HG03159 (cell line): ENCODE data around the gene ZNF565.
A peak's percentile ranks its signal among the peaks of the same experiment; 100 is the strongest.
"Not testable (repeated sequence)": the region's sequence is repeated elsewhere in the genome, so short reads cannot be mapped to it uniquely, and the experiment has no call there.

ENCODE experiments used
- ATAC-seq: cut with Tn5 transposase; IDR thresholded peaks from one replicate; pipeline ENCODE4 v1.9.1; 2021; ENCODE audit warnings: mild to moderate bottlenecking, moderate library complexity; ENCODE audit not compliant: unreplicated experiment

Gene ZNF565

DNA sequence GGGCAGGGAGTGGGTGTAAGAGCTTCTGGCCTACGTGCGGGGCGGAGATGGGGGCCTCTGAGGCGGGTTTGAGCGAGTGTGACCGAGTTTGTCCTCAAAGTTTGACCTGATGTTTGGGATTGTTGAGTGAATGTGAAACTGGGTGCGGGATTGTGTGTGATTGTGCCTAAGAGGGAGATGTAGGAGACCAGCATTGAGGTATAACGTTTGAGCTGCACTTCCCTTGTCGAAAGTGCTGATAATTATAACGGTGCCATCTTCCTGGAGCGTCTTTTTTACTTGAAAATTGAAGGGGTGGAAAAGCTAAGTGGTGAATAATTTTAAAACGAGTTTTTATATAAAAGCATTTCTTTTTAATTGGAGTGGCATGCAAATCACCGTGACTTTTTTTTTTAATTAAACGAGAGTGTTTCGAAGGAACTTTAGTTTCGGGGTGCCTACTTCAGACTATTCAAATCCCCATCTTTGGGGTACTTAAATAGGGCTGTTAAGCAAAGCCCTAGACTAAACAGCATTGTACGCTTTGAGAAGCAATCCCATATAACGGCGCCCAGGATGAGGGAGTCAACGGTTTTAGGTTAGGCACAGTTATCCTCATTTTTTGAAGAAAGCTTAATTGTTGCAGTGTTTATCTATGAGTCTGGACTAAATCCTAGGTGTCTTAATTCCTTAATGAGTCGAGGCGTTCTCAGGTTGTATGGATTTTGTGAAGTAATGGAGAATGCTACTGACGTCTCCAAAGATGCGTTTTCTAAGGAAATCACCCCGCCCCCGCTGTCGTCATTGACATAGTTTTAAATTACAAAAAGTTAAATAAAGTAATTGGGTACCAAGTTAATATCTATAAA, 1.0 kb upstream of the ZNF565 start:
- ATAC-seq, result peak; percentile 14

GRCh38 chr19:36212895-36213294, 1.6 kb downstream of the ZNF565 start:
- no peak for ATAC-seq

DNA sequence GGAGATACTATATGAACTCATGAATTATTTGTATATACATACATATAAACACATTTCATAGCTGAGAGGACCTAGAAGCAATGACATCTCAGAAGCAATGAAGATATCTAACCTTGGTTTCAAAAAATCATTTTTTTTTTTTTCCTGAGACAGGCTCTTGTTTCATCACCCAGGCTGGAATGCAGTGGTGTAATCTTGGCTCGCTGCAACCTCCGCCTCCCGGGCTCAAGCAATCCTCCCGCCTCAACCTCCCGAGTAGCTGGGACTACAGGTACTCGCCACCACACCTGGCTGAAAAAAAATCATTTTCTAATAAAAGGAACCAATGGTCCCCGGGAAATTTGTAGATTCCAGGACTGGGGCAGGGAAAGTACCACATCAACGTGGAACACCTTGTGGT, 4.0 kb downstream of the ZNF565 start:
- ATAC-seq, result no peak

DNA sequence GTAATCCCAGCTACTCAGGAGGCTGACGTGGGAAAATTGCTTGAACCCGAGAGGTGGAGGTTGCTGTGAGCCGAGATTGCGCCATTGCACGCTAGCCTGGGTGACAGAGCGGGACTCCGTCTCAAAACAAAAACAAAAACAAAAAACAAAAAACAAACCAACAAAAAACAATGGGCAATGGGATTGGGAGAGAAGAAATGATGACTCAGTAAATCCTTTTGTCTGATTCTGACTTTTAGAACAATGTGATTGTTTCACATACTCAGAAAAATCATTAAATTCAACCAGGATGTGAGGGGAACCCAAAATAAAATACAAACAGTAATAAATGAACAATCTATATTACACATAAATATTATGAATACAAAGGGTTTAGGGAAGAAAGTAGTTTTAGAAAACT, 5.1 kb downstream of the ZNF565 start:
- ATAC-seq, result no peak

DNA sequence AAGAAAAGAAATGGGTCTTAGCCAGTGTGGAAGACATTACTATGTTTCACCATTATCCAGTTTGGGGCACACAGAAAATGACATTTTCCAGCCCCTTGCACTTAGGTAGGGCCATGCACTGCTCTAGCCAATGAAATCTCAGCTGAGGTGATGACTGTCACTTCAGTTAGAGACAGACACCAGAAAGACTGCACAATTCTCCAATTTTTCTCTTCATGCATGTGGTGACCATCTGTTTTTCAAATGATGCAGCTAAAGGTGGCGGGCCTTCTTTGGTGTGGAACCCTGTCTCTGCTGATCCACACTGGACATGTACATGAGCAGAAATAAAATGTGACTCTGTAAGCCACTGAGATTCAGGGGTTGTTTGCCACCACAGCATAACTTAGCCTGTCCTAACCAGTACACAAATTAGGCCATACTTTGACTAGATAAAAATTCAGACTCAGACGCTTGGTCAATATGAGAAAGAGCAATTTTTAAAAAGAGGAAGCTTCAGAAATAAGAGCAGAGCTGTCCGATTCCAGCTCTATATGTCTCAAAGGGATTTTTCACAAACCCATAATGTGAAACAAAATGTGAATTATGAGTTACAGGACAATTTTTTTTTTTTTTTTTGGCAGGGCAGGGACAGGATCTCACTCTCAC, 6.7 kb downstream of the ZNF565 start:
- no peak for ATAC-seq

GRCh38 chr19:36203293-36203692, 11.2 kb downstream of the ZNF565 start:
- ATAC-seq, result no peak

DNA sequence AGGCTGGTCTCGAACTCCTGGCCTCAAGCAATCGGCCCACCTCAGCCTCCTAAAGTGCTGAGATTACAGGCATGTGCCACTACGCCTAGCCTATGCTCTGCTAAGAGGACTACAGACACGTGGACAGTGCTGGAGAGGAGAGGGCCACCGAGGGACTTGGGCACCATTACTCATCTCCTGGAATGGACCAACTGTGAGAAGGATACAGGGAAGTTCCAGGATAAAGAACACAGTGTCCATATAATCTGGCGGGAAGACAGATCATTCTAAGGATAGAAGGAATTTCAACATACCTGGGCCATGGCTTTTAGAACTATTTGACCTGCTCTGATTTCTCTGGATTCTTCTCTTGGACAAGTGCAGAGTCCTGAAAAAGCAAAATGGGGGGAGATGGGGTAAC, 12.8 kb downstream of the ZNF565 start:
- no peak for ATAC-seq

DNA sequence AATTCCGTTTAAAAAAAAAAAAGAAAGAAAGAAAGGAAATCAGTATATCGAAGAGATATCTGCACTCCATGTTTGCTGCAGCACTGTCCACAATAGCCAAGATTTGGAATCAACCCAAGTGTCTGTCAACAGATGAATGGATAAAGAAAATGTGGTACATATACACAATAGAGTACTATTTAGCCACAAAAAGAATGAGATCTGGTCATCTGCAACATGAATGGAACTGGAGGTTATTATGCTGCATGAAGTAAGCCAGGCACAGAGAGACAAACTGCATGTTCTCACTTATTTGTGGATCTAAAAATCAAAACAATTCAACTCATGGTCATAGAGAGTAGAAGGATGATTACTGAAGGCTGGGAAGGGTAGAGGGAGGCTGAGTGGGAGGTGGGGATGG, 16.3 kb downstream of the ZNF565 start:
- ATAC-seq, result no peak

GRCh38 chr19:36196249-36196648, 18.2 kb downstream of the ZNF565 start:
- ATAC-seq, result no peak

- ATAC-seq, result not testable (repeated sequence)
Measured at GRCh38 chr19:36186722-36187121, 27.7 kb downstream of the ZNF565 start.

- ATAC-seq, result no peak
Measured at GRCh38 chr19:36183245-36183628, 31.2 kb downstream of the ZNF565 start.

GRCh38 chr19:36182612-36183244, 31.7 kb downstream of the ZNF565 start:
- no peak for ATAC-seq

DNA sequence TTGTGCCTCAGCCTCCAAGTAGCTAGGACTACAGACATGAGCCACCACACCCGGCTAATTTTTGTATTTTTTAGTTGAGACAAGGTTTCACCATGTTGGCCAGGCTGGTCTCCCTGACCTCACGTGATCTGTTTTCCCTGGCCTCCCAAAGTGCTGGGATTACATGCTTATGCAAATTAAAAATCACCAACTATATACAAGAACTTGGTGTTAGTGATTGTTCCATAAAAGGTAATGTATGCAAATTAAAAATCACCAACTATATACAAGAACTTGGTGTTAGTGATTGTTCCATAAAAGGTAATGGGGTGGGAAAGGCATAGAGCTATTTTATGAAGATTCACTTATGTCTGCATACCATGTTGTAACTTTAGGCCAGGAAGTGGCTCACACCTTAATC, 35.4 kb downstream of the ZNF565 start:
- ATAC-seq, result not testable (repeated sequence)

- not testable (repeated sequence) for ATAC-seq
Measured at GRCh38 chr19:36173846-36174245, 40.6 kb downstream of the ZNF565 start.

DNA sequence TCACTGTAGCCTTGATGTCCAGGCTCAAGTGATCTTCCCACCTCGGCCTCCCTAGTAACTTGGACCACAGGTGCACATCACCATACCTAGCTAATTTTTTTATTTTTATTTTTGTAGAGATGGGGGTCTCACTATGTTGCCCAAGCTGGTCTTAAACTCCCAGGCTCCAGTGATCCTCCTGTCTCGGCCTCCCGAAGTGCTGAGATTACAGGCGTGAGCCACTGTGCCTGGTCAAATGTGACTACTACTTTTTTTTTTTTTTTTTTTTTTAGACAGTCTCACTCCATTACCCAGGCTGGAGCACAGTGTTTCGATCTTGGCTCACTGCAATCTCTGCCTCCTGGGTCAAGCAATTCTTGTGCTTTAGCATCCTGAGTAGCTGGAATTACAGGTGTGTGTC, 41.6 kb downstream of the ZNF565 start:
- ATAC-seq, result no peak

DNA sequence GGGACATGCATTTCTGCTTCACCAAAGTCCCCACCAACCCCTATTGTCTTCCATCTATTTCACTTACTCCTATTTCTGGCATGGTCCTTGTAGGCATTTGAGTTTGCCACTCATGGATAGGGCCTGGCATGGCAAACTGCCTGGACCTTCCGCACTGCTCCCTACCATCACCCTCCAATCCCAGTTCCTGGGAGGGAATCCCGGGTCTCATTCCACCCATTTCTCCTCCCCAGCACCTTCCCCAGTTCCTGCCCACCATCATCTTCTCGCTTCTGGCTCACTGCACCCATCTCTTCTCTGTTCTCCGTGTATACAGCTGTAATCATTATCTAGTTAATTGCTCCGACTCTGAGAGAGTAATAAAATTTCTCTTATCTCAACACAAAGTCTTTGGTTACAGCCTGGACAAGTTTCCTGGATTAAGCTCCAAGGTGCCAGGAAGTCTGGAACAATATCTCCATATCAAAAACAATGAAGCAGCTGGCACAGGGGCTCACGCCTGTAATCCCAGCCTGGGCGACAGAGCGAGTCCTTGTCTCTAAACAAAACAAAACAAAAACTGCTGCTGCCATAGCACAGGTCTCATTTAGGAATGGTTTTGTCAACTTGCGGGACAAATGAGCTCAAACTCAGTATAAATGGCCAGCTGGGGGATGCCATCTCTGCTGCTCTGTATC, 45.2 kb downstream of the ZNF565 start:
- ATAC-seq, result no peak

- ATAC-seq, result no peak
Measured at GRCh38 chr19:36163813-36164212, 50.7 kb downstream of the ZNF565 start.

DNA sequence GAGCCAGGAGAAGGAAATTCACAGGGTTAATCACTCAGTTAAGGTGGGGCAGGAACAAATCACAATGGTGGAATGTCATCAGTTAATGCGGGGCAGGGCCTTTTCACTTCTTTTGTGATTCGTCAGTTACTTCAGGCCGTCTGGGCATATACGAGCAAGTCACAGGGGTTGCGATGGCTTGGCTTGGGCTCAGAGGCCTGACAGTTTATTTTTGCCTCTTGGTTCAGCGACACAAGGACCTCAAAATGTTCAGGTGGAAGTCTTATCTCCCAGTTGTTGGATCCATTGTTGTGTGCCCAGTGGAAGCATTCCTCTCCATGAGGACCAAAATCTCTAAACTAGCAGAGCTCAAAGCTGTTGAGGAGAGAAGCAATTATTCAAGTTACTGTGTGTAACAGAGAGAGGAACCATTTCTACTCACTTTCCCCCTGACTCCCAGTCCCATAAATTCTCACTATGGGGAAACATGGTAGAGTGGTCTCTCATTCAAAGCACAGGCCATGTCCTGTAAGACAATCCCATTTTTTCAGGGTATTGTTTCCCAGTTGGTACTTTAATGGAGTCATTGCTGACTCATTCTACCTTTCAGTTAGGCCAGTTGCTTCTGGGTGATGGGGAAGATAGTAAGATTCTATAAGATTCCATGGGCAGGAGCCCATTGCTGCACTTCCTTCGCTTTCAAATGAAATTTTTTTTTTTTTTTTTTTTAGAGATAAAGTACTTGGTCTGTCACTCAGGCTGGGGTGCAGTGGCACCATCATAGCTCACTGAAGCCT, 53.5 kb downstream of the ZNF565 start:
- ATAC-seq, result no peak

DNA sequence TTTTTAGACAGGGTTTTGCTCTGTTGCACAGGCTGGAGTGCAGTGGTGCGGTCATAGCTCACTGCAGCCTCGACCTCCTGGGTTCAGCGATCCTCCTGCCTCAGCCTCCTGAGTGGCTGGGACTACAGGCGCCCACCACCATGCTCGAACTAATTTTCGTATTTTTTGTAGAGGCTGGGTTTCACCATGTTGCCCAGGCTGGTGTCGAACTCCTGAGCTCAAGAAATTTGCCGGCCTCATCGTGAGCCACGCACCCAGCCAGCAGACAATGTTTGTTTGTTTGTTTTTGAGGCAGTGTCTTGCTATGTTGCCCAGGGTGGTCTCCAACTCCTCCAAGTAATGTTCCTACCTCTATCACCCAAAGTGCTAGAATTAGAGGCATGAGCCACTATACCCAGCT, 61.3 kb downstream of the ZNF565 start:
- ATAC-seq, result no peak

- no peak for ATAC-seq
Measured at GRCh38 chr19:36152352-36153091, 61.9 kb downstream of the ZNF565 start, which contains the start of gene COX7A1. Gene COX7A1, minus strand, starts transcription at chr19:36152447. Its CDS starts 40 bp downstream, at chr19:36152407.
